ENCODE results near the gene LAGE3.

The LAGE3 gene

DNA sequence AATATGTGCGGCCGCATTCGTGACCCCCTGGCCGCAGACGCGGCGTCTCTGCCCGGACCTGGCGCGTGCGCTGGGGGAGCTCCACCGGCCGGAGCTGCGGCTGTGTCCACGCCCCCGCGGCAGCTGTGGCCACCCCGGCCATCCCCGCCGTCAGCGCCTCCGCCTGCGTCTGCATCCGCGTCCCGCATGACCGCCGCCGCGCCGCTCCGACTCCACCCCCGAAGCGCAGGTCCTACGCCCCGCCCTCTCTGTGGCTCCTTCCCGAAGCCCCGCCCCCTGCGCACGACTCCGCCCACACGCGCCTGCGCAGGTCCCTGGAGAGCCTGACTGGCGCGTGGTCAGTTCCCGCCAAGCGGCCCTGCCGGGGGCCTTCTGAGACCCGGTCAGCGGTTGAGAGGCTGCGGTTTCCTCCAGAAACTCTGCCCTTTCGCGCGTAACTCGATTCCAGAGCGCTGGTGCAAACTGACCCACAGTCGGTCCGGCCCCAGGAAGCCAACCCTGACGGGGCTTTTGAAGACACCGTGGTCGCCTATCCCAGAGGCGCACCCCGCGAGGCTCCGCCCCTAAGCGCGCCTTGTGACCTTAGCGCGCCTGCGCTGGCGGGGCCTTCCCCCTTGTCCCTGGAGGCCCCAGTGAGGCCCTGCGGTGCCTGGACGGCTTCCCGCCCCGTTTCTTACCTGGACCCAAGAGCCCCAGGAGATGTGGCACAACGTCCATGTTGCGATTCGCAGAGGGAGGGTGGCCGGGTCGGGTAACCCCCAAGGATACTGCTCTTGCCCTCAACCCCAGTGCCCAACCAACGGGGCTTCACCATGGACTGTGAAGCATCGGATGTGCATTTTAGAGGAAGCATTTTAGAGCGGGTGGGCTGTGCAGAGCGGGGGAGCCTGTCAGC is at the start of gene LAGE3:
TSS of gene LAGE3 (minus strand) at position 554 of the 895 bp plus-strand sequence. CDS start at position 188, 366 bp downstream.
- peak; percentile 88 to 91 for DNase-seq (ENCODE audit: low read depth in 2 of 2)

- DNase-seq (ENCODE audit: low read depth in 2 of 2): peak; percentile 40 to 56
Measured at GRCh38 chrX:154526901-154527675, 48.0 kb upstream of the LAGE3 start.

DNA sequence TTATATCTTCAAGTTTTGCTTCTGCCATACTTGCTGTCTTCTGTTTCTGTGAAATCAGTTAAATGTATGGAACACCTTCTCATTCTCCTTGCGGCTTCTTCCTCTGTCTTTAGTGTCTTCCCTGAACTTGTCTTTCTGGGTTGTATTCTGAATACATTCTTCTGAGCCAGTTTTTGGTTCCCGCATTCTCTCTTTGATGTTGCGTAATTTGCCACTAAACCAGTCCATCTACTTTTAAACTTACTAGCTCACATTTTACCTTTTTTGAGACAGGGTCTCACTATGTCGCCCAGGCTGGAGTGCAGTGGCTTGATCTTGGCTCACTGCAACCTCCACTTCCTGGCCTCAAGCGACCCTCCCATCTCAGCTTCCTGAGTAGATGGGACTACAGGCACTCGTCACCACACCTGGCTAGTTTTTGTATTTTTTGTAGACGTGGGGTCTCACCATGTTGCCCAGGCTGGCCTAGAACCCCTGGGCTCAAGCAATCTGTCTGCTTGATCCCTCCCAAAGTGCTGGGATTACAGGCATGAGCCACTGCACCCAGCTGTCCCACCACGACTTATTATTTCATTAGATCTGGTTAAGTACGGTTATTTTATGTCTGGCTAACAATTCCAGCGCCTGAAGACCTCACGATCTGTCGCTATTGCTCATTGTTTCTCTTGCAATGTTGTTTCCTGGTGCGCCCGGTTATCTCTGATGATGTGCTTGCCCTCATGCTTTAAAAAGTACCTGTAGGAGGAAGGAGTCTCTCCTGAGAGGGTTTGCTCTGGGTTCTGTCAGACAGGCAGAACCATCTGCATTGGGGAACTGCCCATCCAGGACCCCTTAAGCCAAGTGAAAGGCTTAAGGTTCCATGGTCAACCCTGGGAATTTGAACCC is 46.8 kb upstream of the LAGE3 start:
- DNase-seq (ENCODE audit: low read depth in 2 of 2): no peak

- no peak for DNase-seq (ENCODE audit: low read depth in 2 of 2)
Measured at GRCh38 chrX:154519389-154519788, 40.3 kb upstream of the LAGE3 start.

GRCh38 chrX:154517101-154517781 is 38.2 kb upstream of the LAGE3 start:
- no peak for DNase-seq (ENCODE audit: low read depth in 2 of 2)

- DNase-seq (ENCODE audit: low read depth in 2 of 2): no peak
Measured at GRCh38 chrX:154516656-154517100, 37.6 kb upstream of the LAGE3 start.

DNA sequence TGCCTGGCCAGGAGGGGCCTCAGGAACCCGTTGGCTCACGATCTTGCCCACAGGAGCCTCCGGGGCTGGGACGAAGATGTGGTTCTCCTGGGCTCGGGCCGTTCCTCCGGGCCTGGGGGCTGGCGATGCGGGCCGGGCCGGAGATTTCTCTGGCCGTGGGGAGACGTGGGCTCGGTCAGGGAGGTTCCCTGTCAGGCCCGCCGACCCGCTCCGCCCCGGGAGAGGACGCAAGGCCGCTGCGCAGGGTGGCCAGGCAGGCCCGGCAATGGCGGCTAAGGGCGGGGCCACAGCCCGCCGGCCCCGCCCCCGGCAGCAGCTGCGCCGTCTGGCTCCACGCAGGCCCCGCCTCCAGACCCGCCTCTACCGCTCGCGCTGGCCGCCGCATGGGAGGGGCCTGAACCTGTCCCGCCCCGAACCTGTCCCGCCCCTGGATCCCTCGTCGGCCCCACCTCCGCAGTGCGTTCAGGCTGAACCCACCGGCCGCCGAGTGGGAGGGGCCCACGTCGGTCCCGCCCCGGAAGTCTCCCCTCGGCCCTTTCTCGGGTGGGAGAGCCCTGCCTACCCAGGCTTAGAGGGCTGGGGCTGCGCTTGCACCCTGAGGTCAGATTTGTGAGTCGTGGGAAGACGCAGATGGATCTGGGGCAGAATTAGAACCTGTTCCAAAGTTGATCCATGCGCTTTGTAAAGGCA is 37.0 kb upstream of the LAGE3 start, which contains the start of gene FAM3A:
TSS of gene FAM3A (minus strand) at position 267 of the 690 bp plus-strand sequence. CDS start 460 bp downstream, outside the sequence.
- DNase-seq (ENCODE audit: low read depth in 2 of 2): peak; percentile 88

DNA sequence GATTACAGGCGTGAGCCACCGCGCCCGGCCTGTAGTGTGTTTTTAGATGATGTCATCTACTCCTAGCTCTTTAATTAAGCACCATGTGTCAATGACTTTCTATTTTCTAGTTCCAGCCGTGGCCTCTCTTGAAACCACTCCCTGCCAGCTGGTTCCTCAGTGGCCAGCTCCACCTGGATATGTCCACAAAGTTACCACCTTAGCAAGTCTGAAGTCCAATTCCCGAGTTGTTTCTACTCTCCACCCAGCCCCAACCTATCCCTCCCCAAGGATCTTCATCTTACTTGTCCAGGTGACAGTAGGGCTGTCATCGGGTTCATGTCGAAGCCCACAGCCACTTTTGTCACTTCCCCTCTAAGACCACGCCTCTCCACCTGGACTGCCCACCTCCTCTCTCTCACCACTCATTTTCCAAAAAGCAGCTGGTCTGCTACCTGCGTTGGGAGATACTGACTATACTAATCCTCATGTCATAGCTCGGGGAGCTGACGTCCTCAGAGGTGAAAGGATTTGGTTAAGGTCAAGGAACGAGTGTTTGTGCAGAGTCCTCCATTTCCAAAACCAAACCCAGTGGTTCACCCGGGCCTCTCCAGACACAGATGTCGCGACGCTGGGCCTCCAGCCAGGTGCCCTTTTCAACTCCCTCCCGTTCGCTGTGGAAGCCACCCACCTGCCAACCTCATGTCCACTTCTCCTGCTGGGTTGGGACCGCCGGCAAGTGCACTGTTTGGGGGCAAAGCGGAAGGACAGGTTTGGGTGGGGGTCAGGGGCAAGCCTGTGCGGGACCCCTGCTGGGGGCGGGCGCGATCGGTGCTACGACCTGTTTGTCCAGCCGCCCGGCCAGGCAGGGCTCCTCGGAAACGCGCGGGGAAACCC is 36.2 kb upstream of the LAGE3 start:
- peak in 1 of 2 donors; percentile 16 for DNase-seq (ENCODE audit: low read depth in 2 of 2)

DNA sequence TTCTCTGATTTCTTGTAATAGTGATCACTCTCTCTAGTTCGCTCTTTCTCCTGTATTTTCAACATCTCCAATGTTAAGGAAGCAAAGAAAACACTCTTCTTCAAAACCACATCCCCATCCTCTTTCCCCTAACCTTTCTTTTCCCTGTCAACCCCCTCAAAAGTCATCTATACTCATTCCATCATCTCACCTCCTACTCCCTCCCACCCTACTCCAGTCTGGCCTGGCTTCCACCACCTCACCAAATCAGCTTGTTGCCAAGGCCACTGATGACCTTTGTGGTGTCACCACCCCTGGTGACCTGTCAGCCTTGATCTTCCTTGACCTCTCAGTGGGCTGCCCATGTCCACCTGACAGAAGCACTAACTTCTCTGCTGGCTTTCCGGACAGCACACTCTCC is 34.6 kb upstream of the LAGE3 start:
- no peak for DNase-seq (ENCODE audit: low read depth in 2 of 2)

- no peak for DNase-seq (ENCODE audit: low read depth in 2 of 2)
Measured at GRCh38 chrX:154512879-154513553, 33.9 kb upstream of the LAGE3 start.

GRCh38 chrX:154511761-154512160 is 32.7 kb upstream of the LAGE3 start:
- DNase-seq (ENCODE audit: low read depth in 2 of 2): no peak

GRCh38 chrX:154509455-154509854 is 30.4 kb upstream of the LAGE3 start:
- DNase-seq (ENCODE audit: low read depth in 2 of 2): no peak

DNA sequence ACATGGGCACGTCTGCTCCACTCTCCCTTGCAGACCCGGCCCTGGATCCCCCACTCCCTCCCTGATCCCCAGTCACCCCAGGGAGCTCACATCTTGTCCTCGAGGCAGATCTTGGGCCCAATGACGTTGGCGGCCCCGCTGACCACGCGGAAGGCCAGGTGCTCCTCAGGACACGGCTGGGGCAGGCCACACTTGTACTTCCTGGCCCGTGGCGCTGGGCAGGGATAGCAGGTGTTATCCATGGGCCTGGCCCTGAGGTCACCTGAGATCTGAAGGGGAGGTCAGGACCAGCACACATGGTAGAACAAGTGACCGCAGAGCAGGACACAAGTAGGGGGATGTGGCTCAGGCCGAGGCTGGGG is 29.3 kb upstream of the LAGE3 start:
- no peak for DNase-seq (ENCODE audit: low read depth in 2 of 2)

DNA sequence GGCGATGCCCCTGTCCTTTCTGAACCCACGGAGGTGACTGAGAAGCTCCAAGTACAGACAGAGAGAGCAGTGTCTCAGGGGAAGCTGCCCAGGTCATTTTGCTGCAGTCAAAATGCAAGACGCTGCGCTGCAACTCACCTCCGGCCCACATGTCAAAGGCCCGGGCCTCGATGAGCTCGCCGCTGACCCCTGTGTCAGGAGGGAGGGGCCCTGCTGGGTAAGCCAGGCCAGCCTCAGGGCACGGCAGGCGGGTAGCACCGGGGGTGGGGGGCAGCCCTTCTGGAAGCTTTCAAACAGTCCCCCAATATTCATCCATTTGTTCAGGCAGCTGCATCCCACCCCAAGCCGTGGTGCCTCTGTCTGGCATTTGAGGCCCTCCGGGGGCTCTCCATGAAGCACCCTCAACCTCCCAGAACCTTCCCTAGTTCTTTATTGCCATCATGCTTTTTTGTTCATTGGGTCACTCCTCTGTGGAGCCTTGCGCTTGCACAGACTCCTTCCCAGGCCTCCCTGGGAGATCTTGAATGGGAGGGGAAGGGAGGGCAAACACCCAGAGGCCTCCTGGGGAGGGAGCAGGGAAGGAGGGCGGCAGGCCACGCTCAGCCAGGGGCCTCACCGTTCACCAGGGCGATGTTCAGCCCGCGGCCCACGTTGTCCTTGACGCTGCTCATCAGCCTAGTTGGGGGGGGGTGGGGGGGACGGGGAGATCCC is 28.7 kb upstream of the LAGE3 start:
- no peak for DNase-seq (ENCODE audit: low read depth in 2 of 2)

- no peak for DNase-seq (ENCODE audit: low read depth in 2 of 2)
Measured at GRCh38 chrX:154506483-154507332, 27.6 kb upstream of the LAGE3 start.

- DNase-seq (ENCODE audit: low read depth in 2 of 2): no peak
Measured at GRCh38 chrX:154505734-154506133, 26.7 kb upstream of the LAGE3 start.

DNA sequence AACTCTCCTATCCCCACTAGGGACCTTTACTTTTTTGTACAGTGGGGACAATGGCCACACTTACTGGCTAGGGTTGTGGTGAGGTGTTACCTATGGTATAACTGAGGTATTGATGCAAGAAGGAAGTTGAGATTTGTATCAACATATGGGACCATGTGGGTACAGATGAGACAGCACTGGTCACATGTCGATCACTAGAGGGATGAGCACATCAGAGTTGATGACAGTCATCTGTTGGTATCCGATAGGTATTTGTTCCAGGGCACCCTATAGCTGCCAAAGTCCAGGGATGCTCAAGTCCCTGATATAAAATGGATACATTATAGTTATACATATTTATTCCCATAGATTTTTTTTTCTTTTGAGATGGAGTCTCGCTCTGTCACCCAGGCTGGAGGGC is 23.9 kb upstream of the LAGE3 start:
- no peak for DNase-seq (ENCODE audit: low read depth in 2 of 2)
